ENCODE results near the gene MX2. TPM values are rescaled to one million over a fixed set of nuclear protein-coding genes. Genes with fewer than 3 reads are reported as not detected.

The MX2 gene
- total and polyA plus RNA-seq, 2 donors (not counting 1 experiment from before 2014, with no cell fraction given), result 51.2 to 64.3 TPM

- Mint-ChIP-seq H3K27ac (no peak overlapping the region), H3K27me3 (peaks cover 21% of the 10 kb centered on the region), H3K9me3 (ENCODE audit: insufficient read depth) (no peaks in the 10 kb centered on the region), H3K4me3 (no peak overlapping the region), H3K4me1 (no peaks in the 10 kb centered on the region)
- DNase-seq, result no peak
- intact Hi-C loops (cut with micrococcal nuclease), result no loop called here
- peaks cover 0 to 2% (median 0%) of the 10 kb centered on the region in 3 donors for H3K9me3 ChIP-seq (ENCODE audit: control extremely low read depth in 1 of 3, control insufficient read depth in 2 of 3, insufficient read depth in 1 of 3, low read length in 2 of 3)
- no peak for ATAC-seq (ENCODE audit: low read depth)
- TF ChIP-seq CTCF (IDR thresholded peaks at IDR 0.05) (no peak), EZH2 (IDR thresholded peaks at IDR 0.05; ENCODE audit: borderline replicate concordance, insufficient read depth, low read depth, low read length, poor library complexity, severe bottlenecking) (no peak)
- no peak overlapping the region for H3K4me2 ChIP-seq (replicated peaks; ENCODE audit: low read depth, low read length, poor library complexity, severe bottlenecking)
- H3K9ac ChIP-seq (ENCODE audit: low read length), result no peak overlapping the region
- H3K27me3 ChIP-seq (replicated peaks in 1 of 4; ENCODE audit: control extremely low read depth in 1 of 4, control insufficient read depth in 3 of 4, insufficient read depth in 4 of 4, low read length in 3 of 4), result peaks cover 0 to 9% (median 0%) of the 10 kb centered on the region in 4 experiments
- H2AFZ ChIP-seq (ENCODE audit: insufficient read depth, low read depth, low read length, poor library complexity, severe bottlenecking), result no peak overlapping the region
- POLR2A ChIA-PET, result no interaction called here
- CTCF ChIA-PET, result no interaction called here
- no peaks in the 10 kb centered on the region for H3K36me3 ChIP-seq (replicated peaks in 1 of 2; ENCODE audit: control extremely low read depth in 1 of 2, control insufficient read depth in 1 of 2, extremely low read depth in 1 of 2, insufficient read depth in 2 of 2, low read length in 1 of 2)
- no peaks in the 10 kb centered on the region for H3K4me1 ChIP-seq (ENCODE audit: control insufficient read depth in 2 of 2, insufficient read depth in 2 of 2, low read length in 2 of 2)
- WGBS (ENCODE audit: insufficient coverage), result 85% methylated on average over 7 of the region's 8 CpGs
- H3K79me2 ChIP-seq (ENCODE audit: control insufficient read depth, insufficient read depth, low read length), result no peaks in the 10 kb centered on the region
- H4K20me1 ChIP-seq (ENCODE audit: control insufficient read depth, insufficient read depth, low read length, poor library complexity, severe bottlenecking), result no peaks in the 10 kb centered on the region
- no peak overlapping the region for H3K27ac ChIP-seq (ENCODE audit: low read length in 2 of 2)
- H3K4me3 ChIP-seq (ENCODE audit: control extremely low read depth in 1 of 5, extremely low read depth in 1 of 5, insufficient read depth in 1 of 5, low read depth in 2 of 5, low read length in 4 of 5), result no peak overlapping the region
Measured at GRCh38 chr21:41346758-41347157, 15.1 kb upstream of the MX2 start.

GRCh38 chr21:41348434-41348833 lies 13.4 kb upstream of the MX2 start:
- Histone ChIP-seq H4K20me1 (ENCODE audit: control insufficient read depth, insufficient read depth, low read length, poor library complexity, severe bottlenecking) (no peaks in the 10 kb centered on the region), H3K4me1 (ENCODE audit: control insufficient read depth in 2 of 2, insufficient read depth in 2 of 2, low read length in 2 of 2) (no peaks in the 10 kb centered on the region), H3K27me3 (replicated peaks in 1 of 4; ENCODE audit: control extremely low read depth in 1 of 4, control insufficient read depth in 3 of 4, insufficient read depth in 4 of 4, low read length in 3 of 4) (peaks cover 0 to 2% (median 0%) of the 10 kb centered on the region in 4 experiments), H2AFZ (ENCODE audit: insufficient read depth, low read depth, low read length, poor library complexity, severe bottlenecking) (no peak overlapping the region), H3K79me2 (ENCODE audit: control insufficient read depth, insufficient read depth, low read length) (no peaks in the 10 kb centered on the region), H3K4me3 (ENCODE audit: control extremely low read depth in 1 of 5, extremely low read depth in 1 of 5, insufficient read depth in 1 of 5, low read depth in 2 of 5, low read length in 4 of 5) (no peak overlapping the region), H3K9me3 (ENCODE audit: control extremely low read depth in 1 of 3, control insufficient read depth in 2 of 3, insufficient read depth in 1 of 3, low read length in 2 of 3) (no peaks in the 10 kb centered on the region), H3K27ac (ENCODE audit: low read length in 2 of 2) (no peak overlapping the region), H3K36me3 (replicated peaks in 1 of 2; ENCODE audit: control extremely low read depth in 1 of 2, control insufficient read depth in 1 of 2, extremely low read depth in 1 of 2, insufficient read depth in 2 of 2, low read length in 1 of 2) (no peaks in the 10 kb centered on the region), H3K4me2 (replicated peaks; ENCODE audit: low read depth, low read length, poor library complexity, severe bottlenecking) (no peak overlapping the region), H3K9ac (ENCODE audit: low read length) (no peak overlapping the region)
- intact Hi-C loops (cut with micrococcal nuclease), result no loop called here
- DNase-seq (no peak), ATAC-seq (ENCODE audit: low read depth) (no peak)
- Mint-ChIP-seq H3K9me3 (ENCODE audit: insufficient read depth) (no peaks in the 10 kb centered on the region), H3K4me1 (no peaks in the 10 kb centered on the region), H3K27me3 (peaks cover 13% of the 10 kb centered on the region), H3K4me3 (no peak overlapping the region), H3K27ac (no peak overlapping the region)
- ChIA-PET POLR2A (no interaction called here), CTCF (interaction anchor here (0.8 kb wide), 1 partner anchor 65 kb away, joined by 3 read pairs; no protein-coding TSS in a partner anchor)
- TF ChIP-seq EZH2 (IDR thresholded peaks at IDR 0.05; ENCODE audit: borderline replicate concordance, insufficient read depth, low read depth, low read length, poor library complexity, severe bottlenecking) (no peak), CTCF (IDR thresholded peaks at IDR 0.05) (no peak)
- WGBS (ENCODE audit: insufficient coverage), result 77% methylated on average over 5 of the region's 6 CpGs

All from B cell (primary cell).